Measurements from ENCODE around the gene AIG1. TPM values are rescaled to one million over a fixed set of nuclear protein-coding genes. Genes with fewer than 3 reads are reported as not detected.

AIG1 gene
- total RNA-seq, 1 donor, result 9.8 TPM

DNA sequence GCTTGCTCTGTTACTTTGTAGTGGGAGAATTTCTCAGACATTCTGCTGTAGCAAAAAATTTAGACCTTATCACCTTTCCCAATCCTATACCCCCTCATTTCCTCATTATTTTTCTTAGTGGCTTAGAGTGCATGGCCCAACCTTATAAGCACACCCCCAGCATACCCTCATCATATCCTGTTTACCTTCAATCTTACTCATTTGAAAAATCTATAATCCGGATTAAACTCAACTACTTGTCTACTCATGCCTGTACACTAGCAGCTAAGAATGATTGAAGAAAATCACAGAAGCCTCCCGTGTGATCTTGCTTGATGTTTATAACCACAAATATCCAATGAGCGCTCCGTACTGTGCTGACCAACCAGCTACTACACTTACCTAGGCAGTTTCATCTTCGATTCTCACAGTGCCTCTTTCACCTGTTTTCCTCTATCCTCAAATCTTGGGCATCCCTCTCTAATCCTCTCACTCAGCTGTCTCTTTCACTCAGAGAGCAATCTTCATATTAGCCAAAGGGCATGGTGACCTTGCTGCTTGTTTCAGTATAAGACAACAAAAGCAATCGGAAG, 36.6 kb downstream of the AIG1 start:
- H3K4me1 ChIP-seq (ENCODE audit: insufficient read depth, low read length), result peaks cover 10% of the 10 kb centered on the region
- H3K4me3 ChIP-seq (ENCODE audit: low read length), result no peak overlapping the region

DNA sequence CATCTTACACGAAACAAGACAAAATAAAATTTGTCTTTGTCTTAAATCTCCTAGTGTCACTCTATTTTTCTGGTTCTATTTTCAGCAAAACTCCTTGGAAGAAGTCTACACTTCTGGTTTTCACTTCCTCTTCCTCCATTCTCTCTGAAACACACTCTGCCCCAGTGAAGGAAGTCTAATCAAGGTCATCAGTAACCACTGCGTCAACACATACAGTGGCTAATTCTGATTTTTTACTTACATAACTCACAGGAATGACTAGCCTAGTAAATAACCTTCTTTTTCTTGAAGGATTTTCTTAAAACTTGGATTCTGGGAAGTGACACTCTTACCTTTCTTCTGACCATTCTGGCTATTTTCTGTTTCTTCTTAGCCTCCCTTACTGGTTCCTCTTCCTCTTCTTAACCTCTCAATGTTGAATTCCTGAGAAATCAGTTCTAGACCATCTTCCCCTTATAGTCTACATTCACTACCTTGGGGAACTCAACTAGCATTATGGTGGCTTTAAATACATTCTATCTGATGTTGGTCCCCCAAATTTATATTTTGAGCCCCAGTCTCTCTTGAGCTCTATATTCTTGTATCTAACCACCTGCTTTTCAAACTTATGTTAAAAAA, 37.5 kb downstream of the AIG1 start:
- Histone ChIP-seq H3K4me1 (ENCODE audit: insufficient read depth, low read length) (peaks cover 10% of the 10 kb centered on the region), H3K4me3 (ENCODE audit: low read length) (no peak overlapping the region), H3K27me3 (ENCODE audit: insufficient read depth, low read length) (no peaks in the 10 kb centered on the region), H3K9me3 (ENCODE audit: low read depth, low read length) (no peaks in the 10 kb centered on the region)

More for the DNA sequence above, 36.6 kb downstream of the AIG1 start:
- H3K27me3 ChIP-seq (ENCODE audit: insufficient read depth, low read length), result no peaks in the 10 kb centered on the region
- no peaks in the 10 kb centered on the region for H3K9me3 ChIP-seq (ENCODE audit: low read depth, low read length)

DNA sequence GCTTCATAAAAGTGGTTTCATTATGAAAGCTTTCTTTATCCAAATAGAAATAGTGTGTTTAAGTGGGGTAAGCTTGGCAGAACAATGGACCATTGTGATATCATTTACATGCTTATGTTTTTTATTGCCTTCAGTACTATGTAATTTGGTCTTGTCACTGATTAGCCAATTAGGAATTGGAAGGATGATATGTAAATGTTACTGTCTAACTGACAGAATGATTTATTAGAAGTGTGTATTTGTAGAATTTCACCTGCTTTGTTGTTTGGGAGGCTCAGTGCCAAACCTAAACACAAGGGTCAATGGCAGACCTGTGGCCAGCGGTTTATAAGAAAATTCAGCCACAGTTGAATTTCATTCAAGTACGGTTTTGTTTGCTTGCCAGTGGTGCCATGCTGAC, 39.0 kb downstream of the AIG1 start:
- H3K27me3 ChIP-seq (ENCODE audit: insufficient read depth, low read length), result no peaks in the 10 kb centered on the region
- H3K4me3 ChIP-seq (ENCODE audit: low read length), result no peak overlapping the region
- H3K9me3 ChIP-seq (ENCODE audit: low read depth, low read length), result no peaks in the 10 kb centered on the region
- H3K4me1 ChIP-seq (ENCODE audit: insufficient read depth, low read length), result peaks cover 10% of the 10 kb centered on the region

- Histone ChIP-seq H3K4me1 (ENCODE audit: insufficient read depth, low read length) (peaks cover 10% of the 10 kb centered on the region), H3K9me3 (ENCODE audit: low read depth, low read length) (no peaks in the 10 kb centered on the region), H3K4me3 (ENCODE audit: low read length) (no peak overlapping the region), H3K27me3 (ENCODE audit: insufficient read depth, low read length) (no peaks in the 10 kb centered on the region)
Observed at GRCh38 chr6:143100429-143100828, 39.7 kb downstream of the AIG1 start.

- Histone ChIP-seq H3K4me1 (ENCODE audit: insufficient read depth, low read length) (no peaks in the 10 kb centered on the region), H3K4me3 (ENCODE audit: low read length) (no peak overlapping the region), H3K27me3 (ENCODE audit: insufficient read depth, low read length) (no peaks in the 10 kb centered on the region), H3K9me3 (ENCODE audit: low read depth, low read length) (no peaks in the 10 kb centered on the region)
Observed at GRCh38 chr6:143103916-143104315, 43.2 kb downstream of the AIG1 start.

GRCh38 chr6:143107440-143107839, 46.8 kb downstream of the AIG1 start:
- H3K27me3 ChIP-seq (ENCODE audit: insufficient read depth, low read length), result no peaks in the 10 kb centered on the region
- no peaks in the 10 kb centered on the region for H3K4me1 ChIP-seq (ENCODE audit: insufficient read depth, low read length)
- H3K4me3 ChIP-seq (ENCODE audit: low read length), result no peak overlapping the region
- H3K9me3 ChIP-seq (ENCODE audit: low read depth, low read length), result no peaks in the 10 kb centered on the region

DNA sequence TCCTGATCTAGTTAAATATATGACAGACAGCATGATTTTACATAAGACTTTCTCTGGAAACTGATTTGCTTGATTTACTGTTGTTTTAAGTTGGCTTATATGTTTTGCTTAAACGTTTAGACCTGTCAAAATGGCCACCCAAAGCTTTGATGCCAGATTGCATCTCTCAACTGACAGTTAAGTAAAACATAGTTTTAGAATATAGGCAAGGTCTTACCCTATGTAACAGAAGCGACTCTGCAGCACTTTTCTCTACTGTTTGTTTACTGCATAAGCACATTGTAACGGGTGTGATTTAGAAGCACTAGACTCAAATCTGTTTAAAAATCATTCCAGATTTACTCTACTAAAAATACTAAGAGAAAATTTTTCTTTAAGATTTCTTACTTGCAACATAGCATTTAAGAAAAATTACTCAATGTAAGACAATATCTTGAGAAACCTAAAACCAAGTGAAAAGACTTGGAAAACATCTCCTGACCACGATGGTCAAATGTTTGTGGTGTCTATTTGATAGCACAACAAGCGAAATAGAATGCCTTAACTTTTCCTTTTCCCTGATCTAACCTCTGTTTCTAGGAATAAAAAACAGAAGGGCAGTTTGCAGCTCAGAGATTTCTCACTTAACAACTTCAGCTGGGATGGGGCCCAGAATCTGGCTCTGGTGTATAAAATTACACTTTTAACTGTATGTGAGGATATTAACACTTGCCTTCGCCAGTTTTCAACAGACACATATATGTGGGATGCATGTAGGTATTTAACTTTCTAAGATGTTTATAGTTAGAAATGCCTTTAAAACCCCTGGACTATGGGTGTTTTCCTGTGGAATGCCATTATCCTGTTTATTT, 47.4 kb downstream of the AIG1 start:
- no peak overlapping the region for H3K4me3 ChIP-seq (ENCODE audit: low read length)
- H3K27me3 ChIP-seq (ENCODE audit: insufficient read depth, low read length), result no peaks in the 10 kb centered on the region
- no peaks in the 10 kb centered on the region for H3K9me3 ChIP-seq (ENCODE audit: low read depth, low read length)
- H3K4me1 ChIP-seq (ENCODE audit: insufficient read depth, low read length), result no peaks in the 10 kb centered on the region

GRCh38 chr6:143109196-143109595, 48.5 kb downstream of the AIG1 start:
- Histone ChIP-seq H3K27me3 (ENCODE audit: insufficient read depth, low read length) (no peaks in the 10 kb centered on the region), H3K9me3 (ENCODE audit: low read depth, low read length) (no peaks in the 10 kb centered on the region), H3K4me3 (ENCODE audit: low read length) (no peak overlapping the region), H3K4me1 (ENCODE audit: insufficient read depth, low read length) (no peaks in the 10 kb centered on the region)

GRCh38 chr6:143110572-143110971, 49.9 kb downstream of the AIG1 start:
- no peaks in the 10 kb centered on the region for H3K4me1 ChIP-seq (ENCODE audit: insufficient read depth, low read length)

GRCh38 chr6:143110996-143111395, 50.3 kb downstream of the AIG1 start:
- Histone ChIP-seq H3K27me3 (ENCODE audit: insufficient read depth, low read length) (no peaks in the 10 kb centered on the region), H3K4me3 (ENCODE audit: low read length) (no peak overlapping the region), H3K9me3 (ENCODE audit: low read depth, low read length) (no peaks in the 10 kb centered on the region), H3K4me1 (ENCODE audit: insufficient read depth, low read length) (no peaks in the 10 kb centered on the region)

More at GRCh38 chr6:143110572-143110971, 49.9 kb downstream of the AIG1 start:
- Histone ChIP-seq H3K27me3 (ENCODE audit: insufficient read depth, low read length) (no peaks in the 10 kb centered on the region), H3K4me3 (ENCODE audit: low read length) (no peak overlapping the region), H3K9me3 (ENCODE audit: low read depth, low read length) (no peaks in the 10 kb centered on the region)

- Histone ChIP-seq H3K4me1 (ENCODE audit: insufficient read depth, low read length) (no peaks in the 10 kb centered on the region), H3K9me3 (ENCODE audit: low read depth, low read length) (no peaks in the 10 kb centered on the region), H3K4me3 (ENCODE audit: low read length) (no peak overlapping the region), H3K27me3 (ENCODE audit: insufficient read depth, low read length) (no peaks in the 10 kb centered on the region)
Observed at GRCh38 chr6:143111443-143111842, 50.8 kb downstream of the AIG1 start.

GRCh38 chr6:143112084-143112768, 51.5 kb downstream of the AIG1 start:
- no peaks in the 10 kb centered on the region for H3K9me3 ChIP-seq (ENCODE audit: low read depth, low read length)
- no peak overlapping the region for H3K4me3 ChIP-seq (ENCODE audit: low read length)
- no peaks in the 10 kb centered on the region for H3K27me3 ChIP-seq (ENCODE audit: insufficient read depth, low read length)
- H3K4me1 ChIP-seq (ENCODE audit: insufficient read depth, low read length), result no peaks in the 10 kb centered on the region

GRCh38 chr6:143112837-143113236, 52.1 kb downstream of the AIG1 start:
- Histone ChIP-seq H3K4me3 (ENCODE audit: low read length) (no peak overlapping the region), H3K27me3 (ENCODE audit: insufficient read depth, low read length) (no peaks in the 10 kb centered on the region), H3K9me3 (ENCODE audit: low read depth, low read length) (no peaks in the 10 kb centered on the region), H3K4me1 (ENCODE audit: insufficient read depth, low read length) (no peaks in the 10 kb centered on the region)

- no peaks in the 10 kb centered on the region for H3K4me1 ChIP-seq (ENCODE audit: insufficient read depth, low read length)
- no peaks in the 10 kb centered on the region for H3K27me3 ChIP-seq (ENCODE audit: insufficient read depth, low read length)
- H3K9me3 ChIP-seq (ENCODE audit: low read depth, low read length), result no peaks in the 10 kb centered on the region
- H3K4me3 ChIP-seq (ENCODE audit: low read length), result no peak overlapping the region
Observed at GRCh38 chr6:143115728-143116127, 55.0 kb downstream of the AIG1 start.

DNA sequence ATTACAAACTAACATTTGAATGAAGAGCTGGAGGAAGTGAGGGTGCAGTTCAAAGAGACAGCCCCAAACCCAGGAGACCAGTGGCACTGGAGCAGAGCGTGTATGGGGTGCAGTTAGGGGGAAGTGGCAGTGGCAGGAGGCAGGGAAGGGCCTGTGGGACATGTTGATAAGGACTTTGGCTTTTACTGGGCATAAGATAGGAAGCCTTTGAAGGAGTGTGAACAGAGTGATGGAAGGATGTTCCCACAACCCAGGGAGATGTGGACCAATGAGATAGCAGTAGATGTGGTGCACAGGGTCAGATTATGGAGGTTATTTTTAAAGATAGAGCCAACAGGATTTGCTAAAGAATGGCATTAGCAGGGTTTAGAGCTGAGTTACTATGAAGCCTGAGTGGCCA, 56.4 kb downstream of the AIG1 start:
- H3K4me1 ChIP-seq (ENCODE audit: insufficient read depth, low read length), result no peaks in the 10 kb centered on the region
- H3K27me3 ChIP-seq (ENCODE audit: insufficient read depth, low read length), result no peaks in the 10 kb centered on the region
- no peak overlapping the region for H3K4me3 ChIP-seq (ENCODE audit: low read length)
- H3K9me3 ChIP-seq (ENCODE audit: low read depth, low read length), result no peaks in the 10 kb centered on the region

All from mononuclear cell (primary cell).